H1 (cell line): ENCODE results near the gene MLF2. TPM values are rescaled to one million over a fixed set of nuclear protein-coding genes. Genes with fewer than 3 reads are reported as not detected.

Experiments
- CHD2 ChIP-seq: IDR thresholded peaks from 2 replicates; pipeline ENCODE4 v1.6.1; 2012; ENCODE audit warnings: low read length, improper control_type of control experiment
- FOSL1 ChIP-seq: IDR thresholded peaks from 2 replicates; pipeline ENCODE4 v1.6.1; 2011; ENCODE audit warnings: mild to moderate bottlenecking, low read depth, low read length, moderate library complexity; ENCODE audit not compliant: insufficient read depth
- GABPA ChIP-seq: IDR thresholded peaks from 2 replicates; pipeline ENCODE4 v1.6.1; 2011; ENCODE audit warnings: mild to moderate bottlenecking, low read length, moderate library complexity, borderline replicate concordance; ENCODE audit not compliant: insufficient read depth
- KDM5A ChIP-seq: fragments of 200-600 bp; IDR thresholded peaks from 2 replicates; pipeline ENCODE4 v1.7.1; 2012; ENCODE audit warnings: mild to moderate bottlenecking, low read length, inconsistent platforms, mixed read lengths
- MAFK ChIP-seq: IDR thresholded peaks from 2 replicates; pipeline ENCODE4 v1.6.1; 2012; ENCODE audit warnings: low read depth, mild to moderate bottlenecking, improper control_type of control experiment, low read length
- PHF8 ChIP-seq: fragments of 200-600 bp; sonication (generic); conservative IDR thresholded peaks from 2 replicates; pipeline ENCODE4 v1.7.1; 2012; ENCODE audit warnings: low read depth, mild to moderate bottlenecking, inconsistent platforms, low read length, moderate library complexity
- SUZ12 ChIP-seq: fragments of 200-600 bp; sonication (generic); IDR thresholded peaks from 2 replicates; pipeline ENCODE4 v1.6.1; 2012; ENCODE audit warnings: mild to moderate bottlenecking, inconsistent platforms, low read length, moderate library complexity, mixed read lengths
- polyA plus RNA-seq, 7 experiments: library from polyadenylated mRNA; depleted of rRNA in 3 of 7; stranded (reverse) in 5 of 7; unstranded in 2 of 7; fragments of >200 nt in 5 of 7; fragments of 200-250 nt in 2 of 7; gene quantifications; 1 replicate in 5 of 7; 2 replicates in 1 of 7; 4 replicates in 1 of 7; pipeline versions ENCODE4 v1.2.1 to v1.2.3, GENCODE V29; 2011 to 2013; ENCODE audit warnings: missing spikeins in 2 of 7, mixed read lengths in 2 of 7
- total RNA-seq: library from RNA; stranded (reverse); fragmentation: NEBNext Ultra II Directional; extraction: Animal tissue kit (Norgen Biotek cat#: 25700); gene quantifications from 2 replicates; pipeline ENCODE4 v1.2.1, GENCODE V29; 2021
- TF ChIP-seq, protein P1 (sequence below): IDR thresholded peaks from 2 replicates; pipeline ENCODE4 v1.6.1; 2012; ENCODE audit warnings: inconsistent platforms

Gene MLF2
- total and polyA plus RNA-seq, 2 of the 8 experiments (the other 6 are each of a cell fraction or from before 2014, with no cell fraction given) = 229 to 401 TPM

DNA sequence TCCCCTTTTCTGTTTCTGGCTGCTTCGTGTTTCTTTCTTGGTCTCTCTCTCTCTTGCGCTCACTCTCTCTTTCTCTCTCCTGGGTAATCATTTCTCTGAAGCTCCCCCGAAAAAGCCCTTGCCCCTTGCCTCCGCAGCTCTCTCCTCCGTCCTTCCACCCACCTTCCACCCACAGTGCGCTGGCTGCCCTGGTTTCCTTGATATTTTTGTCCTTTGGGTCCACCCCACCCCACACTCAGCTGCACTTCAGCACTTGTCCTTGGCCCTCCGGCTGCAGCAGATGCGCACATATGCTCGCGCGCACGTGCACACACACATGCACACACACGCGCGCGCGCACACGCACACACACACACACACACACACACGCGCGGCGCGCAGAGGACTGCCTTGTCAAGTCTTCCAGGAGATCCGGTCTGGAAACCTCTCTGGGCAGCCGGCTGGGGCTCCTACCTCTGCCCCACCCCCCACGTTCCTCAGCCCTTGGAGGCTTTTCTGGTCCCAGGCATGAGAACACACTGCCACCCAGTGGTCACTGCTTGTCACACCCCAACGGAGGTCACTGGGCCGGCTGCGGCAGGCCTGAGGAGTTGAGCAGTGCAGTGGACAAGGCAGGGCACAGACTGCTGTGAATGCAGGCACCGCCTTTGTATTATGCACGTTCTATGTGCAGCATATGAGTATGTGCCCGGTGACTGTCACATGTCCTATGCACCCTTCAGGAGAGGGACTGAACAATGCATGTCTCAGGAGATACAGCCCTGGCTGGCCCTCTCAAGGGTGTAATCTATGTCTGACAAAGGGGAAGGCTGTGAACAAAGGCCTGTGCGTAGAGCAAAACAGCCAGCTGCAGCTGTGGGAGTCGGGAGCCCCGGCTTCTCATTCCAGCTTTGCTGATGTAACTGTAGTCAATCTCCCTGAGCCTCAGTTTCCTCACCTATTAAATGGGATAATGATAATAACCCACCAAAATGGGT is 25.9 kb upstream of the MLF2 start (continued):
- TF ChIP-seq, protein P1, sequence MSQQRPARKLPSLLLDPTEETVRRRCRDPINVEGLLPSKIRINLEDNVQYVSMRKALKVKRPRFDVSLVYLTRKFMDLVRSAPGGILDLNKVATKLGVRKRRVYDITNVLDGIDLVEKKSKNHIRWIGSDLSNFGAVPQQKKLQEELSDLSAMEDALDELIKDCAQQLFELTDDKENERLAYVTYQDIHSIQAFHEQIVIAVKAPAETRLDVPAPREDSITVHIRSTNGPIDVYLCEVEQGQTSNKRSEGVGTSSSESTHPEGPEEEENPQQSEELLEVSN = peak; percentile 22; the same call in 1 of the 2 replicates
- TF ChIP-seq PHF8 = no peak
- TF ChIP-seq MAFK = no peak
- peak; percentile 59; the same call in 1 of the 2 replicates for TF ChIP-seq CHD2
- TF ChIP-seq GABPA = no peak
- TF ChIP-seq FOSL1 = no peak
- TF ChIP-seq KDM5A = no peak
- TF ChIP-seq SUZ12 = no peak
